ENCODE results near the gene GEMIN4.

- TF ChIP-seq CTCF (IDR thresholded peaks at IDR 0.05) (no peak), POLR2AphosphoS5 (IDR thresholded peaks at IDR 0.05) (no peak)
These were observed 46.2 kb downstream of the GEMIN4 start for GRCh38 chr17:705863-706262.
